ENCODE results near the gene ANKRD29. TPM values are rescaled to one million over a fixed set of nuclear protein-coding genes. Genes with fewer than 3 reads are reported as not detected.

Gene ANKRD29
- total RNA-seq, result 3.9 TPM
- long read RNA-seq, partial matches to known transcripts, result 0 of 4 reads
- long read RNA-seq, other reads (novel, unspliced or antisense), result 2 of 4 reads

GRCh38 chr18:23662309-23663263, at the start of gene ANKRD29:
Gene ANKRD29 (minus strand): TSS chr18:23662911. CDS start chr18:23662730, 181 bp downstream.
- intact Hi-C loops (cut with DNase I), result no loop called here

GRCh38 chr18:23712445-23712844, 49.7 kb upstream of the ANKRD29 start:
- intact Hi-C loops (cut with DNase I), result no loop called here
- DNase-seq (ENCODE audit: low spot score), result no peak

More at GRCh38 chr18:23662309-23663263, at the start of gene ANKRD29:
- DNase-seq (ENCODE audit: low spot score), result no peak

GRCh38 chr18:23711426-23711825, 48.7 kb upstream of the ANKRD29 start:
- intact Hi-C loops (cut with DNase I), result no loop called here
- no peak for DNase-seq (ENCODE audit: low spot score)

- no peak for DNase-seq (ENCODE audit: low spot score)
- intact Hi-C loops (cut with DNase I), result no loop called here
Observed at GRCh38 chr18:23710946-23711345, 48.2 kb upstream of the ANKRD29 start.

GRCh38 chr18:23710068-23710527, 47.4 kb upstream of the ANKRD29 start:
- DNase-seq (ENCODE audit: low spot score), result no peak
- intact Hi-C loops (cut with DNase I), result no loop called here

GRCh38 chr18:23706971-23707640, 44.4 kb upstream of the ANKRD29 start:
- intact Hi-C loops (cut with DNase I), result no loop called here

GRCh38 chr18:23704806-23705205, 42.1 kb upstream of the ANKRD29 start:
- DNase-seq (ENCODE audit: low spot score), result no peak
- intact Hi-C loops (cut with DNase I), result no loop called here

More at GRCh38 chr18:23706971-23707640, 44.4 kb upstream of the ANKRD29 start:
- no peak for DNase-seq (ENCODE audit: low spot score)

GRCh38 chr18:23703987-23704384, 41.3 kb upstream of the ANKRD29 start:
- no peak for DNase-seq (ENCODE audit: low spot score)
- intact Hi-C loops (cut with DNase I), result no loop called here

- DNase-seq (ENCODE audit: low spot score), result no peak
- intact Hi-C loops (cut with DNase I), result no loop called here
Observed at GRCh38 chr18:23703057-23703986, 40.6 kb upstream of the ANKRD29 start.

GRCh38 chr18:23702606-23703005, 39.9 kb upstream of the ANKRD29 start:
- no peak for DNase-seq (ENCODE audit: low spot score)
- intact Hi-C loops (cut with DNase I), result no loop called here

GRCh38 chr18:23701544-23702064, 38.9 kb upstream of the ANKRD29 start:
- intact Hi-C loops (cut with DNase I), result loop anchor here (1.0 kb wide), 1 partner anchor 79 kb away; no protein-coding TSS in a partner anchor
- no peak for DNase-seq (ENCODE audit: low spot score)

- intact Hi-C loops (cut with DNase I), result loop anchor here (1.0 kb wide), 1 partner anchor 79 kb away; no protein-coding TSS in a partner anchor
- no peak for DNase-seq (ENCODE audit: low spot score)
Observed at GRCh38 chr18:23701017-23701416, 38.3 kb upstream of the ANKRD29 start.

- intact Hi-C loops (cut with DNase I), result no loop called here
- no peak for DNase-seq (ENCODE audit: low spot score)
Observed at GRCh38 chr18:23694637-23695430, 32.1 kb upstream of the ANKRD29 start.

GRCh38 chr18:23693846-23694245, 31.1 kb upstream of the ANKRD29 start:
- intact Hi-C loops (cut with DNase I), result no loop called here
- DNase-seq (ENCODE audit: low spot score), result no peak

GRCh38 chr18:23690505-23691068, 27.9 kb upstream of the ANKRD29 start:
- DNase-seq (ENCODE audit: low spot score), result no peak
- intact Hi-C loops (cut with DNase I), result no loop called here

- no peak for DNase-seq (ENCODE audit: low spot score)
- intact Hi-C loops (cut with DNase I), result no loop called here
Observed at GRCh38 chr18:23689616-23690504, 27.1 kb upstream of the ANKRD29 start.
